ENCODE results near the gene ELN. TPM values are rescaled to one million over a fixed set of nuclear protein-coding genes. Genes with fewer than 3 reads are reported as not detected.
"Not testable (repeated sequence)": the region's sequence is repeated elsewhere in the genome, so short reads cannot be mapped to it uniquely, and the experiment has no call there.

Gene ELN
- total RNA-seq, 1 experiment from 2014 or later: not detected

DNA sequence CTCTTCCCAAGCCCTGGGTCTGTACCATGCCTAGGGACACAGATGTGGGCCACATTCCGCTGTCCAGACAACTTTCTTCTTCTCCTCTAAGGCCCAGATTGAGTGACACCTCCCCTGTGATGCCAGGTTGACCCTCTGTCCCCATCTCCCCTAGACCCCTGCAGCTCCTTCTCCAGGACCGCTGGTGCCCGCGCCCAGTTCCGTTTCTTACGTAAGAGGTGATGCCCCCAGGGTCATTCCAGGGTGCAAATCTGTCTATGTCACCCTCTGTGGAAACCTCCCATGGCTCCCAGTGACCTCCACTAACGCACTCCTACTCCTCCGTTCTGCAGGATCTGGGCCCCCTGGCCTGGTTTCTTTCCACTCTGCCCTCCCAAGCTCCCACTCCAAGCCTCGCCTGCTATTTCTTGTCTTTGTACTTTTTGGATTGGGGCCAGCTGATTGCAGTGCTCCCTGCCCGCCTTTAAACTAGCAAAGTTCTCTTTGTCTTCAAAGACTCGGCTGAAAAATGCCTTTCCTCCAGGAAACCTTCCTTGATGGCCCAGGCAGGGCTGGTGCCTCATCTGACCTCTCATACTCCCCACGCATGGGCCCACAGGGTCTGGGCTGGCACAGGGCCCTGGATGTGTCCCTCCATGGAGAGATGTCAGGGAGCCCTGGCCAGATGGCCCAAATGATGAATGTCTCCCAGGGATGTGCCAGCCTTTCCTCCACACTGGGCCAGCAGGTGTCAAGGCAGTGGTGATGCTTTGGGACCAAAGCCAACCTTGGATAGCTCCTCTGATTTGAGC lies 21.3 kb upstream of the ELN start:
- Histone ChIP-seq H3K79me2 (ENCODE audit: low read length) (no peaks in the 10 kb centered on the region), H3K9me3 (ENCODE audit: low read length) (no peaks in the 10 kb centered on the region), H3K4me1 (ENCODE audit: low read length) (no peaks in the 10 kb centered on the region), H3K9me2 (replicated peaks; ENCODE audit: insufficient read depth, low read length) (no peaks in the 10 kb centered on the region), H3K4me3 (ENCODE audit: low read length) (no peak overlapping the region), H3K27ac (ENCODE audit: low read length) (no peak overlapping the region), H3K27me3 (ENCODE audit: low read length) (no peaks in the 10 kb centered on the region), H2AFZ (ENCODE audit: low read length) (no peak overlapping the region), H3K9ac (ENCODE audit: low read length) (no peak overlapping the region), H4K20me1 (ENCODE audit: insufficient read depth, low read depth, low read length) (no peaks in the 10 kb centered on the region), H3K4me2 (ENCODE audit: low read depth, low read length, poor library complexity, severe bottlenecking) (no peak overlapping the region), H3K36me3 (ENCODE audit: insufficient read depth, low read length) (no peaks in the 10 kb centered on the region)
- DNase-seq: no peak

DNA sequence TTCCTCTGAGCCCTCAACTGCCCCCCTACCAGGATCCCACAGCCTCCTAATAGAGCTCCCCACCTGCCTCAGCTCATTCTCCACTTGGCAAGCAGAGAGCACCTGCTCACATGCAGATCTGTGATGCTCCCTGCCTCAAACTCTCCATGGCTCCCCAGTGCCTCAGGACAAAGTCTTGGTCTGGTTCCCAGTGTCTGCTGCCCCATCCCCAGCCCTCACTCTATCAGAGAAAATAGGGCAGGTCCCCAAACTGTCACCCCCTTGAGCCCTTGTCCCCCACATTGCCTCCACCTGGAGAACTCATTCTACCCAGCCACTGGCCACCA lies 20.8 kb upstream of the ELN start:
- no peak overlapping the region for H3K9ac ChIP-seq (ENCODE audit: low read length)

DNA sequence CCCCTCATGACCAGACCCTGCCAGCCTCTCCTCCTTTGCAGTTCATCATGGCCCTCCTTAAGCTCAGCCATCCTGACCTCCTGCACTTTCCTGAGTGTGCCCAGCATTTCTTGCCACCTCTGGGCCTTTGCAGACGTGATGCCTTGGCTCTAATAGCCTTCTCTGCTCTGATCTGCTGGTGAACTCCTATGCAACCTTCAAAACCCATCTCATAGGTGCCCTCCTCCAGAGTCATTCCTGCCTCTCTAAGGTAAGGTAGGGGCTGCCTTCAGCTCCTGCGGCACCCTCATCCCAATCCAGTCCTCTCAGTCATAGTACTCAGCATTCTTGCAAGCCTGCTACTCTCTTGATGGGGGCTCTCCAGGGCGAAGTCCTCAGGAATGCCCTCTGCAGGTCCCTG lies 19.3 kb upstream of the ELN start:
- no peak overlapping the region for H2AFZ ChIP-seq (ENCODE audit: low read length)
- H4K20me1 ChIP-seq (ENCODE audit: insufficient read depth, low read depth, low read length): no peaks in the 10 kb centered on the region
- H3K9me3 ChIP-seq (ENCODE audit: low read length): no peaks in the 10 kb centered on the region
- no peak for DNase-seq
- H3K4me3 ChIP-seq (ENCODE audit: low read length): no peak overlapping the region
- H3K9me2 ChIP-seq (replicated peaks; ENCODE audit: insufficient read depth, low read length): no peaks in the 10 kb centered on the region
- no peaks in the 10 kb centered on the region for H3K36me3 ChIP-seq (ENCODE audit: insufficient read depth, low read length)
- H3K4me1 ChIP-seq (ENCODE audit: low read length): peaks cover 14% of the 10 kb centered on the region
- no peak overlapping the region for H3K4me2 ChIP-seq (ENCODE audit: low read depth, low read length, poor library complexity, severe bottlenecking)
- no peak overlapping the region for H3K9ac ChIP-seq (ENCODE audit: low read length)
- no peak overlapping the region for H3K27ac ChIP-seq (ENCODE audit: low read length)
- no peaks in the 10 kb centered on the region for H3K79me2 ChIP-seq (ENCODE audit: low read length)
- H3K27me3 ChIP-seq (ENCODE audit: low read length): no peaks in the 10 kb centered on the region

More for the DNA sequence above, 20.8 kb upstream of the ELN start:
- Histone ChIP-seq H3K9me3 (ENCODE audit: low read length) (no peaks in the 10 kb centered on the region), H3K9me2 (replicated peaks; ENCODE audit: insufficient read depth, low read length) (no peaks in the 10 kb centered on the region), H4K20me1 (ENCODE audit: insufficient read depth, low read depth, low read length) (no peaks in the 10 kb centered on the region), H3K27me3 (ENCODE audit: low read length) (no peaks in the 10 kb centered on the region), H3K4me3 (ENCODE audit: low read length) (no peak overlapping the region), H2AFZ (ENCODE audit: low read length) (no peak overlapping the region), H3K36me3 (ENCODE audit: insufficient read depth, low read length) (no peaks in the 10 kb centered on the region), H3K4me1 (ENCODE audit: low read length) (no peaks in the 10 kb centered on the region; the same call in 1 of the 2 replicates), H3K4me2 (ENCODE audit: low read depth, low read length, poor library complexity, severe bottlenecking) (no peak overlapping the region), H3K27ac (ENCODE audit: low read length) (no peak overlapping the region), H3K79me2 (ENCODE audit: low read length) (no peaks in the 10 kb centered on the region)
- no peak for DNase-seq

DNA sequence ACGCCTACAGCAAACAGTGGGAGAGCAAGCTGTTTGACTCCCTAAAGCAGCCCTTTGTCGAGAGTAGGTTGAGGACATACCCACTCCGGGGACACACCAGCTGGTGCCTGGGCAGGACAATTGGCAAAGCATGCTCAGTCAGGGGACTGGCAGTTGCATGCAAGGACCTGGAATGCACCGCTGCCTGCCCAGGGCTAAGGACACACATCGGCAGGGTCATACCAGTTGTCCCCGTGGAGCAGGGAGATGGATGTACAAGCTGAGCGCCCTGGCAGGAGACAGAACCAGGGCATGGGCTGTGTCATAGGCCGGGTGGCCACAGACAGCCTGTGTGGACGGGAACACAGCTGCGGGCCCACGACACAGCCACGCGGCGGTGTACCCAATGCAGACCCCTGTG lies 18.3 kb upstream of the ELN start:
- H3K4me1 ChIP-seq (ENCODE audit: low read length): peaks cover 17% of the 10 kb centered on the region
- H3K27ac ChIP-seq (ENCODE audit: low read length): no peak overlapping the region
- no peaks in the 10 kb centered on the region for H3K27me3 ChIP-seq (ENCODE audit: low read length)
- H3K36me3 ChIP-seq (ENCODE audit: insufficient read depth, low read length): no peaks in the 10 kb centered on the region
- no peak overlapping the region for H2AFZ ChIP-seq (ENCODE audit: low read length)
- H3K79me2 ChIP-seq (ENCODE audit: low read length): no peaks in the 10 kb centered on the region
- DNase-seq: no peak
- no peak overlapping the region for H3K4me2 ChIP-seq (ENCODE audit: low read depth, low read length, poor library complexity, severe bottlenecking)
- H3K9ac ChIP-seq (ENCODE audit: low read length): no peak overlapping the region
- no peak overlapping the region for H3K4me3 ChIP-seq (ENCODE audit: low read length)
- H3K9me2 ChIP-seq (replicated peaks; ENCODE audit: insufficient read depth, low read length): no peaks in the 10 kb centered on the region
- H4K20me1 ChIP-seq (ENCODE audit: insufficient read depth, low read depth, low read length): no peaks in the 10 kb centered on the region
- no peaks in the 10 kb centered on the region for H3K9me3 ChIP-seq (ENCODE audit: low read length)

DNA sequence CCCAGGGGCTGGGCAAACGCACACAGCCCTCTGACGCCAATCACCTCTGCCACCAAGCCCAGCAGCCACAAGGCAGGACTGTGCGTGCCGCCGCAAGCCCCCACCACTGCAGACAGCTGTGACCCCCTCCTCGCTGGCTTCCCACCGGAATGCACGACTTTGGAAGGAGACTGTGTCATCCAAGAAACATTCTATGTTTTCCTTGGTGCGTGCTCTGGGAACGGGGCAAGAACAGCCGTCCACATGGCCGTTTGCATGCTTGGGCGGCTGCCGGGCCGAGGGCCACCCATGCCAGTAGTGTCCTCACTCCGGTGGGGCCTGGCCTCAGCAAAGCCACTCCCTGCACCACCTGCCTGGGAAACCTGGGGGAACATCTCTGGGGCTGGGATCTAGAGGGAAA lies 17.6 kb upstream of the ELN start:
- H3K27ac ChIP-seq (ENCODE audit: low read length): no peak overlapping the region
- H3K9ac ChIP-seq (ENCODE audit: low read length): no peak overlapping the region
- no peaks in the 10 kb centered on the region for H3K27me3 ChIP-seq (ENCODE audit: low read length)
- no peaks in the 10 kb centered on the region for H4K20me1 ChIP-seq (ENCODE audit: insufficient read depth, low read depth, low read length)
- H3K36me3 ChIP-seq (ENCODE audit: insufficient read depth, low read length): no peaks in the 10 kb centered on the region
- H2AFZ ChIP-seq (ENCODE audit: low read length): no peak overlapping the region
- no peaks in the 10 kb centered on the region for H3K79me2 ChIP-seq (ENCODE audit: low read length)
- no peak for DNase-seq
- H3K9me3 ChIP-seq (ENCODE audit: low read length): no peaks in the 10 kb centered on the region
- H3K4me1 ChIP-seq (ENCODE audit: low read length): peaks cover 17% of the 10 kb centered on the region
- no peak overlapping the region for H3K4me3 ChIP-seq (ENCODE audit: low read length)
- H3K9me2 ChIP-seq (replicated peaks; ENCODE audit: insufficient read depth, low read length): no peaks in the 10 kb centered on the region
- H3K4me2 ChIP-seq (ENCODE audit: low read depth, low read length, poor library complexity, severe bottlenecking): no peak overlapping the region

DNA sequence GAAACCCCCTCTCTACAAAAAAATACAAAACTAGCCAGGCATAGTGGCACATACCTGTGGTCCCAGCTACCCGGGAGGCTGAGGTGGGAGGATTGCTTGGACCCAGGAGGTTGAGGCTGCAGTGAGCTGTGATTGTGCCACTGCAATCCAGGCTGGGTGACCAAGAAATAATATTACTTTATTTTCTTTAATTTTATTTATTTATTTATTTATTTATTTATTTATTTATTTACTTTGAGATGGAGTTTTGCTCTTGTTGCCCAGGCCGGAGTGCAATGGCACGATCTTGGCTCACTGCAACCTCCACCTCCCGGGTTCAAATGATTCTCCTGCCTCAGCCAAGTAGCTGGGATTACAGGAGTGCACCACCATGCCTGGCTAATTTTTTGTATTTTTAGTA lies 16.6 kb upstream of the ELN start:
- not testable (repeated sequence) for H3K4me3 ChIP-seq (ENCODE audit: low read length); H3K9me2 ChIP-seq (replicated peaks; ENCODE audit: insufficient read depth, low read length); DNase-seq; H3K4me2 ChIP-seq (ENCODE audit: low read depth, low read length, poor library complexity, severe bottlenecking); H3K9me3 ChIP-seq (ENCODE audit: low read length); H3K27me3 ChIP-seq (ENCODE audit: low read length); H3K36me3 ChIP-seq (ENCODE audit: insufficient read depth, low read length); H2AFZ ChIP-seq (ENCODE audit: low read length); H3K79me2 ChIP-seq (ENCODE audit: low read length); H4K20me1 ChIP-seq (ENCODE audit: insufficient read depth, low read depth, low read length); H3K27ac ChIP-seq (ENCODE audit: low read length); H3K9ac ChIP-seq (ENCODE audit: low read length)
- H3K4me1 ChIP-seq (ENCODE audit: low read length): peaks cover 17% of the 10 kb centered on the region

DNA sequence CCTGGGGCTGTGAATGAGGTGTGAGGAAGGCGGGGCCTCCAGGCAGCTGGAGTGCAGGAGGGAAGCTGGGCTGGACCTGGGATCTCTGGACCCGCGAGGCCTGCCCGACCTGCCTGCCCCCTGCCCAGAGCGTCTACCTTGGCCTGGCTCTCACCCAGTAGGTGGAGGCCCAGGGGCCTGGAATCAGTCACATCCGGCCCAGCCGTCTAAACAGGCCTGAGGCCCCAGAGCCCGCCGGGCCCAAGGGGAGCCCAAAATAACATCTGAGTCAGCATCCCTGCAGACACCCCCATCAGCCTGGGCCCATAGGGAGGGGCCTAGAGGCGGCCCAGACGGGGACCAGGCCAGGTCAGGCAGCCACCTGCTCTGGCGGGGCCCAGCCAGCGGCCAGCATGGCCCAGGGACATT lies 15.1 kb upstream of the ELN start:
- H3K9me2 ChIP-seq (replicated peaks; ENCODE audit: insufficient read depth, low read length): no peaks in the 10 kb centered on the region
- no peaks in the 10 kb centered on the region for H3K36me3 ChIP-seq (ENCODE audit: insufficient read depth, low read length)
- peak overlapping the region; percentile 52 for H3K4me2 ChIP-seq (ENCODE audit: low read depth, low read length, poor library complexity, severe bottlenecking)
- H3K4me1 ChIP-seq (ENCODE audit: low read length): peaks cover 17% of the 10 kb centered on the region
- no peaks in the 10 kb centered on the region for H4K20me1 ChIP-seq (ENCODE audit: insufficient read depth, low read depth, low read length)
- no peak overlapping the region for H2AFZ ChIP-seq (ENCODE audit: low read length)
- H3K4me3 ChIP-seq (ENCODE audit: low read length): peak overlapping the region; percentile 23; the same call in 1 of the 2 replicates
- H3K9me3 ChIP-seq (ENCODE audit: low read length): no peaks in the 10 kb centered on the region
- H3K79me2 ChIP-seq (ENCODE audit: low read length): no peaks in the 10 kb centered on the region
- no peak overlapping the region for H3K27ac ChIP-seq (ENCODE audit: low read length)
- peak; percentile 89 for DNase-seq
- H3K27me3 ChIP-seq (ENCODE audit: low read length): no peaks in the 10 kb centered on the region
- peak overlapping the region; percentile 44 for H3K9ac ChIP-seq (ENCODE audit: low read length)

DNA sequence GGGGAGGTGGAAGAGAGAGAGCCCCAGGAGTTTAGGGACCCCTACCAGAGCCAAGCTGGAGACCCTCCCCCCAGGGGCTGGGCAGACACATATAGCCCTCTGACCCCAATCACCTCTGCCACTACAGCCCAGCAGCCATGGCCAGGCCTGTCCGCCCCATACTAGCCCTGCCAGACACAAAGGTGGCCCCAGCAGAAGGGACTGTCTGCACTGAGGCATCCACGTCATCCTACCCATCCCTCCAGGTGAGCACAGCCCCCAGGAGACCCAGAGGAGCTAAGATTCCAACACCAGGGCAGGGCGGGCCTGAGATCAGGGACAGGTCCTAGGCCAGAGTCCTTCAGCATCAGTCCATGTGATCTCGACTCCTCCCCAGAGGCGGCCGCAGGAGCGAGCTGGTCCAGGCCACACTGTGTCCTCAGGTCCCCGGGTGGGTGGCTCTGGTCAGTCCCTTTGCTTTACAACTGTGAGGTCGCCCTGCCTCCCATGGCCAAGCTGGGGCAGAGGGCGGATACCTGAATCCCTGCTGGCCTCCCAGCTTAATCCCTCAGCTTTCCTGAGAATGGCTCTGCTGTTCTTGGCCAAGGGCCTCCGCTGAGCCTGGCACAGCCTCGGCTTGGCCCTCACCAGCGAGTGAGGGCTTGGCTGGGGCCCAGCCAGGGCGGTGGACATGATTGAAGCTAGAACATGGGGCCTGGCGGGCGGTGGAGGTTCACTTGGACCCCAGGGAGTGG lies 14.3 kb upstream of the ELN start:
- peaks cover 17% of the 10 kb centered on the region for H3K4me1 ChIP-seq (ENCODE audit: low read length)
- H3K27ac ChIP-seq (ENCODE audit: low read length): no peak overlapping the region

More for the DNA sequence above, 14.3 kb upstream of the ELN start:
- Histone ChIP-seq H3K9me3 (ENCODE audit: low read length) (no peaks in the 10 kb centered on the region), H3K4me3 (ENCODE audit: low read length) (0 out of 2 replicates have a peak overlapping the region, but pooled peaks have one; percentile 23), H3K4me2 (ENCODE audit: low read depth, low read length, poor library complexity, severe bottlenecking) (peak overlapping the region; percentile 52), H3K27me3 (ENCODE audit: low read length) (no peaks in the 10 kb centered on the region), H3K9ac (ENCODE audit: low read length) (peak overlapping the region; percentile 44), H3K36me3 (ENCODE audit: insufficient read depth, low read length) (no peaks in the 10 kb centered on the region), H4K20me1 (ENCODE audit: insufficient read depth, low read depth, low read length) (no peaks in the 10 kb centered on the region), H3K9me2 (replicated peaks; ENCODE audit: insufficient read depth, low read length) (no peaks in the 10 kb centered on the region), H2AFZ (ENCODE audit: low read length) (no peak overlapping the region), H3K79me2 (ENCODE audit: low read length) (no peaks in the 10 kb centered on the region)
- DNase-seq: no peak

Data from Karpas-422 (cell line).